Head of caudate nucleus (tissue), 42 donors: Measurements from ENCODE around the gene NUDT4B.
"Not testable (repeated sequence)": the region's sequence is repeated elsewhere in the genome, so short reads cannot be mapped to it uniquely, and the experiment has no call there.

Source experiments
- DNase-seq, 42 donors: peaks; one replicate each; pipeline versions ENCODE4 v3.0.0 to v3.0.0-alpha.2; 2020 to 2021; ENCODE audit warnings: mixed read lengths in 7 of 42
- intact Hi-C: fragments of 100-400 bp; cut with DNase I; formaldehyde crosslinking; loops from one replicate; pipeline ENCODE4 v1.15.0; 2022

Gene NUDT4B

DNA sequence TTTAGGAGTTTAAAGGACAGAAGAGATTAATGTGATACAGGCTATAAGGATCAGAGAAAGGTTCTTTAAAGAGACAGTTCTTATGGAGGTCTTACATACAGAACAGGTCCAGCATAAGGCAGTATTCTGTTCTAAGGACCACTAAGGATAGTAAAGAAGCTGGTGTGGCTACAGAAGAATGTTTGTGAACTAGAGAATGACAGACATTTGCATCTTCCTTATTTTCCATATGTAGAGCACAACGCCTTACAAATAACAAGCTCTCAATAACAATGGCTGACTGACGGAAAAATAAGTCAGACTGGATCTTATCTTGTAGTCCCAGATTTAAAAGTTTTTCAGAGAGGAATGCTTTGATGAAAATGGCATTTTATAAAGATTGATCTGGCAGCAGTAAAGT lies 26.7 kb downstream of the NUDT4B start:
- intact Hi-C loops, DNase-seq: not testable (repeated sequence)

- intact Hi-C loops, DNase-seq: not testable (repeated sequence)
Observed at GRCh38 chr1:148777649-148778048, 29.1 kb downstream of the NUDT4B start.

- DNase-seq, intact Hi-C loops: not testable (repeated sequence)
Observed at GRCh38 chr1:148780404-148780803, 31.8 kb downstream of the NUDT4B start.

- intact Hi-C loops, DNase-seq: not testable (repeated sequence)
Observed at GRCh38 chr1:148791543-148792099, 43.0 kb downstream of the NUDT4B start.

- intact Hi-C loops, DNase-seq: not testable (repeated sequence)
Observed at GRCh38 chr1:148793762-148794332, 45.3 kb downstream of the NUDT4B start.
